Sigmoid colon (tissue), 7 donors: ENCODE results near the gene KMT2C. TPM values are rescaled to one million over a fixed set of nuclear protein-coding genes. Genes with fewer than 3 reads are reported as not detected.

ENCODE experiments used
- DNase-seq: peaks from one replicate; pipeline ENCODE4 v3.0.0-alpha.2; 2019
- H3K27ac ChIP-seq, 4 donors: fragments of 200-600 bp; sonication (generic); one replicate each; pipeline ENCODE4 v1.5.1; 2016 to 2019; ENCODE audit warnings: mild to moderate bottlenecking in 1 of 4
- H3K27me3 ChIP-seq, 3 donors: fragments of 200-600 bp; sonication (generic); one replicate each; pipeline ENCODE4 v1.5.1; 2019; ENCODE audit warnings: mild to moderate bottlenecking in 1 of 3
- H3K36me3 ChIP-seq, 4 donors: fragments of 200-600 bp; sonication (generic); one replicate each; pipeline ENCODE4 v1.5.1; 2016 to 2019
- H3K4me1 ChIP-seq, 4 donors: fragments of 200-600 bp; sonication (generic); one replicate each; pipeline ENCODE4 v1.5.1; 2017 to 2019
- H3K4me3 ChIP-seq, 4 donors: fragments of 200-600 bp; sonication (generic); one replicate each; pipeline ENCODE4 v1.5.1; 2017 to 2019; ENCODE audit warnings: mild to moderate bottlenecking in 2 of 4, moderate library complexity in 1 of 4
- H3K9me3 ChIP-seq, 4 donors: fragments of 200-600 bp in 3 of 4; sonication (generic) in 3 of 4; one replicate each; pipeline versions ENCODE4 v1.5.1 to v1.6.1; 2013 to 2019
- EP300 ChIP-seq, 4 donors: sonication (generic); formaldehyde crosslinking; IDR thresholded peaks; one replicate each; pipeline ENCODE4 v1.6.1; 2017; ENCODE audit warnings: antibody characterized with exemption in 4 of 4
- POLR2A ChIP-seq, 2 donors: fragments of 450-650 bp; IDR thresholded peaks; one replicate each; pipeline ENCODE4 v1.6.1; 2016; ENCODE audit warnings: antibody characterized with exemption in 2 of 2, mild to moderate bottlenecking in 2 of 2, moderate library complexity in 2 of 2
- POLR2AphosphoS5 ChIP-seq, 4 donors: sonication (generic); formaldehyde crosslinking; IDR thresholded peaks; one replicate each; pipeline ENCODE4 v1.6.1; 2017; ENCODE audit warnings: antibody characterized with exemption in 4 of 4
- WGBS, 2 donors: extraction: QIAGEN DNeasy Blood & Tissue Kit; methylation state at CpG; one replicate each; pipeline ENCODE4 v1.1.7; 2013; 5-methylcytosine and 5-hydroxymethylcytosine counted together
- intact Hi-C: fragments of 100-400 bp; cut with DNase I; formaldehyde crosslinking; loops from one replicate; pipeline ENCODE4 v1.15.1; 2023
- polyA plus RNA-seq, 3 donors: library from polyadenylated mRNA; stranded (reverse); fragments of 200-250 nt; gene quantifications; one replicate each; pipeline ENCODE4 v1.2.3, GENCODE V29; 2013
- total RNA-seq, 4 donors: library from RNA; depleted of rRNA; stranded (reverse); fragments of >200 nt; gene quantifications; one replicate each; pipeline ENCODE4 v1.1.0, GENCODE V29; 2016
- TF ChIP-seq, protein P1 (sequence below), 4 experiments: fragments of 450-650 bp in 3 of 4; fragments of 200-600 bp in 1 of 4; IDR thresholded peaks; one replicate each; pipeline ENCODE4 v1.5.1; 2016 to 2019; ENCODE audit warnings: antibody characterized with exemption in 4 of 4, mild to moderate bottlenecking in 3 of 4, moderate library complexity in 2 of 4
- donor health status: healthy with polysubstance abuse.
- donor health status: Bipolar disorder and iron deficiency.
- donor health status: healthy.

Gene KMT2C
- total and polyA plus RNA-seq, 7 donors, result 7.4 to 75.6 (median 46.4) TPM

DNA sequence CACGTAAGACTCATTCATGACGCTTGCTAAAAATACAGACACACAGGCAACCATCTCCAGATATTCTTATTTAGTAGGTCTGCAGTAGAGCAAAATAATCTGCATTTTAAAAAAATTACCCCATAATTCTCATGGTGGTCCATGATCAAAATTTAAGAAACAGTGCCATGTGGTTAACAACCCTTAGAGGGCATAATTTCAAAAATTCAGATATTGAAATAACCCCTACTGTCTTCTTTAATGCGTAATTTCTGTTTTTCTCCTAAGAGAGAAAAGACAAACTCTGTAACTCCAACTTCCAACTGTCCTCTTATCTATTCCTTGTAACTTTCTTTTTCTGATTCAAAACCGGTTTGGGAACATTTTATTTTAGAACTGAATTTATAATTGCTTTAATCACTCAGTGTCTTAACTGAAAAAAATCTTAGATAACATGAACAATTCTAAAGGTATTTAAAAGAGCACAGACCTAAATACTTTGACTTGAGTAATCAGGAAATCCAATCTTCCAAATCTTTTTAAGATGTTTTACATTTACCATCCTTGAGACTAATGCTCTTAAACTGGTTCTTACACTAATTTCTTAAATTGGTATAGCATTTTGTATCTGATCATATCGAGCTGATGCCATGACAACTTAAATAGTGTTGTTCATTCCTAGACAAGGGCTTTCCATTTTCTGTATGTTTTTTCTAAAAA, 262.3 kb downstream of the KMT2C start:
- Histone ChIP-seq H3K36me3 (peaks cover 10 to 85% (median 30%) of the 10 kb centered on the region in 4 donors), H3K27me3 (no peaks in the 10 kb centered on the region), H3K9me3 (no peaks in the 10 kb centered on the region), H3K4me1 (no peaks in the 10 kb centered on the region), H3K4me3 (no peak overlapping the region), H3K27ac (no peak overlapping the region)
- 81 to 93% methylated on average over 5 of the region's 5 CpGs for WGBS, 2 donors
- intact Hi-C loops, result no loop called here
- no peak for TF ChIP-seq POLR2A (IDR thresholded peaks at IDR 0.05)
- no peak for TF ChIP-seq EP300 (IDR thresholded peaks at IDR 0.05)
- TF ChIP-seq POLR2AphosphoS5 (IDR thresholded peaks at IDR 0.05), result no peak
- TF ChIP-seq, protein P1, sequence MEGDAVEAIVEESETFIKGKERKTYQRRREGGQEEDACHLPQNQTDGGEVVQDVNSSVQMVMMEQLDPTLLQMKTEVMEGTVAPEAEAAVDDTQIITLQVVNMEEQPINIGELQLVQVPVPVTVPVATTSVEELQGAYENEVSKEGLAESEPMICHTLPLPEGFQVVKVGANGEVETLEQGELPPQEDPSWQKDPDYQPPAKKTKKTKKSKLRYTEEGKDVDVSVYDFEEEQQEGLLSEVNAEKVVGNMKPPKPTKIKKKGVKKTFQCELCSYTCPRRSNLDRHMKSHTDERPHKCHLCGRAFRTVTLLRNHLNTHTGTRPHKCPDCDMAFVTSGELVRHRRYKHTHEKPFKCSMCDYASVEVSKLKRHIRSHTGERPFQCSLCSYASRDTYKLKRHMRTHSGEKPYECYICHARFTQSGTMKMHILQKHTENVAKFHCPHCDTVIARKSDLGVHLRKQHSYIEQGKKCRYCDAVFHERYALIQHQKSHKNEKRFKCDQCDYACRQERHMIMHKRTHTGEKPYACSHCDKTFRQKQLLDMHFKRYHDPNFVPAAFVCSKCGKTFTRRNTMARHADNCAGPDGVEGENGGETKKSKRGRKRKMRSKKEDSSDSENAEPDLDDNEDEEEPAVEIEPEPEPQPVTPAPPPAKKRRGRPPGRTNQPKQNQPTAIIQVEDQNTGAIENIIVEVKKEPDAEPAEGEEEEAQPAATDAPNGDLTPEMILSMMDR (IDR thresholded peaks at IDR 0.05), result no peak
- DNase-seq, result no peak

DNA sequence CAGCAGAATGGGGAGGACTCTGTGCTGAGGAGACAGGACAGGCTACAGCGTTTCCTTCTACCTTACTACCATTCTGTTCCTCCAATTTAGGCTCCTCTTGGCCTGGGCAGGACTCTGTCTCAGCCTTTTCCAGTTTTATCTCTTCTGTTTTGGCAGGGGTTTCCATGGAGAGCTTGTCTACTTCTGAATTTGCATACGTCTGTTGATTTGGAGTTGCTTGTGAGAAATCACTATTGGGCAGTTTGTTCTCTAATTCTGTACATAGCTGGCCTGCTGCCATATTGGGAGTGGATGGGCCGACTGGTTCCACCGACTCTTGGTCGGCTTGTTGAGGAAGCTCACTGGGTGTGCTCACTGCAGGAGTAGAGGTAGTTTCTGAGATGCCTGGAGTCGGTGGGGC, 273.5 kb downstream of the KMT2C start:
- TF ChIP-seq, protein P1 (IDR thresholded peaks at IDR 0.05), result no peak
- TF ChIP-seq POLR2AphosphoS5 (IDR thresholded peaks at IDR 0.05), result no peak
- TF ChIP-seq EP300 (IDR thresholded peaks at IDR 0.05), result no peak
- TF ChIP-seq POLR2A (IDR thresholded peaks at IDR 0.05), result no peak
- H3K36me3 ChIP-seq, result peaks cover 10 to 91% (median 44%) of the 10 kb centered on the region in 4 donors
- H3K27ac ChIP-seq, result no peak overlapping the region
- no peak overlapping the region for H3K4me3 ChIP-seq
- no peaks in the 10 kb centered on the region for H3K9me3 ChIP-seq
- peaks cover 0 to 5% (median 0%) of the 10 kb centered on the region in 4 donors for H3K4me1 ChIP-seq
- 85 to 91% methylated on average over 6 of the region's 6 CpGs for WGBS, 2 donors
- intact Hi-C loops, result no loop called here
- H3K27me3 ChIP-seq, result no peaks in the 10 kb centered on the region
- DNase-seq, result no peak

DNA sequence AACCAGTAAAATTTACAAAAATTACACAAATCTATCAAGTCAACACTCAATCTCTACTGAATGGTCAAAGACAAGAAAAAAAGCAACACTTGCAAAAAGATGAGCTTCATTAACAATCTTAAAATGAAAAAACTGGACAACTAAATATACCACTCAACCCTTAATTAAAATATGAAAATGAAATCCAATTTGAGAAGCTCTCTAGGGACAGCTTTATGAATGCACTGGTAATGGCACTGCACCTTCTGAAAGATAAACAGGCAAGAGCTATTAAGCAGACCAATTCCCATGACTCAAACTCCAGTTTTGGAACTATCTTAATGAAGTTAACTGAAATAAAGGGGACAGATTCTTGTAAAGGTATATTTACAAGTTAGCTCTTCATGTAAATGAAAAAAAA, 274.6 kb downstream of the KMT2C start:
- H3K36me3 ChIP-seq, result peaks cover 5 to 91% (median 34%) of the 10 kb centered on the region in 4 donors
- DNase-seq, result no peak
- no peak overlapping the region for H3K27ac ChIP-seq
- peaks cover 0 to 5% (median 0%) of the 10 kb centered on the region in 4 donors for H3K4me1 ChIP-seq
- H3K9me3 ChIP-seq, result no peaks in the 10 kb centered on the region
- no peak overlapping the region for H3K4me3 ChIP-seq
- intact Hi-C loops, result no loop called here
- no peaks in the 10 kb centered on the region for H3K27me3 ChIP-seq
- TF ChIP-seq POLR2A (IDR thresholded peaks at IDR 0.05) (no peak), EP300 (IDR thresholded peaks at IDR 0.05) (no peak), POLR2AphosphoS5 (IDR thresholded peaks at IDR 0.05) (no peak)
- TF ChIP-seq, protein P1 (IDR thresholded peaks at IDR 0.05), result no peak

DNA sequence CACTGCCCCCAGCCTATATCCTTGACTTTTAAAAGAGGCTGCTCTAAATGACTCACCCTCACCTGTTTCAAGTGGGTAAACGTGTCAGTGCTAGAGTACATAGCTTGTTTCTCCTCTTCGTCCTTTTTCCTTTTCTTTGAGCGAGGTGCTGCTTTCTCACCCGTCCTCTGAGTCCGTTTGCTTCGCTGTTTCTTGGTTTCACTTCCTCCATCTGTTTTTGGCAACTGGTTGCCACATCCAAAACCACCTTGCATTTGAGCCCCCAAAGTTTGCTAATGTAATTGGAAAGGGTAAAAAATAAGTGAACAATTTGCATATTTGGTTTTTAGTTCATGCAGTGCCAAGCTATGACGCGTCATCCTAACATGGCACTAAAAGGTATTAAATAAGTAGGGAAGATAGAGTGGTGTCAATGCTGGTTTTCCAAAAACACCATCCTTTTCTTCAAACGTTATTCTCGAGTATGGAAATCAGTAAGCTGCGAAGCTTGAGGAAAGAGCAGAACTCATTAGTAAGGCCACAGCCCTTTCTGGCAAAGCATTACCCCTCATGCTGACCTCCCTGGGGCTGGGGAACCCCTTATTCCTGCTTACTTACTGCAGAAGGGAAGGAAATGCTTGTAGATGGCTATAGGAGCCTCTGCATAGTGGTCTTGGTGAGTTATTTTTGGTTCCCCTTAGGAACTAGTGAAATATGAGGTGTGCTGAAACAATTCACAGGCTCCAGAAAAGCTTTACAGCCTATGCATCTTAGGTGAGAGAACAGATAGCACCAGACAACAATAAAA, 276.8 kb downstream of the KMT2C start:
- Histone ChIP-seq H3K4me3 (no peak overlapping the region), H3K27me3 (no peaks in the 10 kb centered on the region), H3K9me3 (no peaks in the 10 kb centered on the region), H3K27ac (no peak overlapping the region), H3K4me1 (peaks cover 0 to 5% (median 0%) of the 10 kb centered on the region in 4 donors), H3K36me3 (peaks cover 12 to 95% (median 44%) of the 10 kb centered on the region in 4 donors)
- intact Hi-C loops, result no loop called here
- no peak for TF ChIP-seq EP300 (IDR thresholded peaks at IDR 0.05)
- TF ChIP-seq, protein P1 (IDR thresholded peaks at IDR 0.05), result no peak
- no peak for TF ChIP-seq POLR2A (IDR thresholded peaks at IDR 0.05)
- TF ChIP-seq POLR2AphosphoS5 (IDR thresholded peaks at IDR 0.05), result no peak
- no peak for DNase-seq
- WGBS, 2 donors, result 64 to 89% methylated on average over 11 of the region's 11 CpGs
